Measurements from ENCODE around the gene TRIP12. TPM values are rescaled to one million over a fixed set of nuclear protein-coding genes. Genes with fewer than 3 reads are reported as not detected.
"Not testable (repeated sequence)": the region's sequence is repeated elsewhere in the genome, so short reads cannot be mapped to it uniquely, and the experiment has no call there.

TRIP12 gene
- polyA plus RNA-seq: 10 to 100 TPM; 16.8 to 93.9 (median 25.8) TPM
- long read RNA-seq, donor 1: 0 reads
- long read RNA-seq, donor 2: 0 reads
- long read RNA-seq, donor 3, partial matches to known transcripts: 5 of 8 reads
- long read RNA-seq, donor 3, other reads (novel, unspliced or antisense): 0 of 8 reads
- long read RNA-seq, donor 4: 0 reads
- long read RNA-seq, donor 5: 0 reads
- long read RNA-seq, donor 6, partial matches to known transcripts: 6 of 8 reads
- long read RNA-seq, donor 6, other reads (novel, unspliced or antisense): 0 of 8 reads
- long read RNA-seq, donor 7: 0 reads
- long read RNA-seq, donor 8: 0 reads
- long read RNA-seq, donor 9: 0 reads
- long read RNA-seq, donor 10, partial matches to known transcripts: 7 of 10 reads
- long read RNA-seq, donor 10, other reads (novel, unspliced or antisense): 0 of 10 reads

- 0 to 1% (median 1%) methylated on average over 40 to 49 of the region's 49 CpGs for WGBS, 3 donors
- Histone ChIP-seq H3K4me1 (ENCODE audit: control insufficient read depth in 3 of 3, insufficient read depth in 2 of 3, low read depth in 1 of 3, low read length in 2 of 3) (peaks cover 0 to 8% (median 4%) of the 10 kb centered on the region in 3 donors), H3K27ac (ENCODE audit: low read depth in 1 of 3, low read length in 2 of 3) (peak within 1 kb of the TSS; percentile 97 to 99 (median 97)), H3K36me3 (ENCODE audit: control insufficient read depth in 3 of 3, insufficient read depth in 2 of 3, low read depth in 1 of 3, low read length in 3 of 3) (peaks cover 0 to 6% (median 6%) of the 10 kb centered on the region in 3 donors), H3K4me3 (ENCODE audit: low read depth in 1 of 3, low read length in 3 of 3) (peak within 1 kb of the TSS; percentile 89 to 94 (median 94)), H3K27me3 (ENCODE audit: control insufficient read depth in 3 of 3, insufficient read depth in 3 of 3, low read length in 3 of 3) (no peaks in the 10 kb centered on the region), H3K9me3 (ENCODE audit: control insufficient read depth in 2 of 2, insufficient read depth in 1 of 2, low read depth in 1 of 2, low read length in 1 of 2) (no peaks in the 10 kb centered on the region)
- no peak for FAIRE-seq
- peak; percentile 93 to 99 for DNase-seq
Measured at GRCh38 chr2:229921892-229922448, at the start of gene TRIP12. Gene TRIP12 (minus strand): TSS chr2:229922009. CDS start chr2:229880079, 41,930 bp downstream.

DNA sequence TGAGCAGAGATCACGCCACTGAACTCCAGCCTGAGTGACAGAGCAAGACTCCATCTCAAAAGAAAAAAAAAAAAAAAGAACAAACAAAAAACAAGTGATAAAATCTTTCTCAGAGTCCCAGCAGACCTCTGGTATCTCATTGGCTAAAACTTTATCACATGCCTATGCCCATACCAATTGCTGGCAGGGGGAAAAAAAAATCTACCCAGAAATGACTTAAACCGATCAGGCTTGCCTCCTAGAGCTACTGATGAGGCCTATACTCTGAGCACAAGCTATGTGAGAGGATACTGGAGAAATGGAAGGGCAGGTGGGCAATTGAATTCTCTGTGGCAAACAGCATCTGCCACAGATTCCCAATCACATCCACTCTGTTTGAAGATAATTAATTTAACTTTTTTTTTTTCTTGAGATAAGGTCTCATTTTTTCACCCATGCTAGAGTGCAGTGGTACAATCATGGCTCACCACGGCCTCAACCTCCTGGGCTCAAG, 49.5 kb upstream of the TRIP12 start:
- FAIRE-seq (no peak), DNase-seq (no peak)
- H3K27me3 ChIP-seq (ENCODE audit: control insufficient read depth in 3 of 3, insufficient read depth in 3 of 3, low read length in 3 of 3): no peaks in the 10 kb centered on the region
- 81 to 99% (median 97%) methylated on average over 3 of the region's 3 CpGs for WGBS, 3 donors
- H3K9me3 ChIP-seq (ENCODE audit: control insufficient read depth in 2 of 2, insufficient read depth in 1 of 2, low read depth in 1 of 2, low read length in 1 of 2): no peaks in the 10 kb centered on the region
- no peaks in the 10 kb centered on the region for H3K36me3 ChIP-seq (ENCODE audit: control insufficient read depth in 3 of 3, insufficient read depth in 2 of 3, low read depth in 1 of 3, low read length in 3 of 3)
- no peak overlapping the region for H3K27ac ChIP-seq (ENCODE audit: low read depth in 1 of 3, low read length in 2 of 3)
- H3K4me1 ChIP-seq (ENCODE audit: control insufficient read depth in 3 of 3, insufficient read depth in 2 of 3, low read depth in 1 of 3, low read length in 2 of 3): no peaks in the 10 kb centered on the region
- no peak overlapping the region for H3K4me3 ChIP-seq (ENCODE audit: low read depth in 1 of 3, low read length in 3 of 3)

- no peak overlapping the region for H3K27ac ChIP-seq (ENCODE audit: low read depth in 1 of 3, low read length in 2 of 3)
- no peaks in the 10 kb centered on the region for H3K4me1 ChIP-seq (ENCODE audit: control insufficient read depth in 3 of 3, insufficient read depth in 2 of 3, low read depth in 1 of 3, low read length in 2 of 3)
- WGBS, 3 donors: 74 to 81% (median 77%) methylated on average over 3 of the region's 3 CpGs
- no peaks in the 10 kb centered on the region for H3K36me3 ChIP-seq (ENCODE audit: control insufficient read depth in 3 of 3, insufficient read depth in 2 of 3, low read depth in 1 of 3, low read length in 3 of 3)
- no peak overlapping the region for H3K4me3 ChIP-seq (ENCODE audit: low read depth in 1 of 3, low read length in 3 of 3)
- no peak for FAIRE-seq
- no peak for DNase-seq
- no peaks in the 10 kb centered on the region for H3K9me3 ChIP-seq (ENCODE audit: control insufficient read depth in 2 of 2, insufficient read depth in 1 of 2, low read depth in 1 of 2, low read length in 1 of 2)
- H3K27me3 ChIP-seq (ENCODE audit: control insufficient read depth in 3 of 3, insufficient read depth in 3 of 3, low read length in 3 of 3): no peaks in the 10 kb centered on the region
Measured at GRCh38 chr2:229970406-229970805, 48.6 kb upstream of the TRIP12 start.

DNA sequence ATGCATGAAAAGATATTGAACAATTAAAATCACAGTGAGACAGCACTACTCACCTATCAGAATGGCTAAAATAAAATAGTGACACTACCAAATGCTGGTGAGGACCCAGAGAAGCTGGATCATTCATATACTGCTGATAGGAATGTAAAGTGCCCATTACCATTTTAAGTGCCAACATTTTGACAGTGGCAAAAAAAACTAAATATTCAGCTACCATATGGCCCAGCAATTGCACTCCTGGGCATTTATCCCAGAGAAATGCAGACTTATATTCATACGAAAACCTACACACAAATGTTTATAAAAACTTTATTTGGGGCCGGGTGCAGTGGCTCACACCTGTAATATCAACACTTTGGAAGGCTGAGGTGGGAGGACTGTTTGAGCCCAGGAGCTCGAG, 48.1 kb upstream of the TRIP12 start:
- H3K4me1 ChIP-seq (ENCODE audit: control insufficient read depth in 3 of 3, insufficient read depth in 2 of 3, low read depth in 1 of 3, low read length in 2 of 3): no peaks in the 10 kb centered on the region
- no peak for FAIRE-seq
- H3K27me3 ChIP-seq (ENCODE audit: control insufficient read depth in 3 of 3, insufficient read depth in 3 of 3, low read length in 3 of 3): no peaks in the 10 kb centered on the region
- 84 to 91% (median 86%) methylated on average over 3 of the region's 3 CpGs for WGBS, 3 donors
- DNase-seq: no peak
- H3K9me3 ChIP-seq (ENCODE audit: control insufficient read depth in 2 of 2, insufficient read depth in 1 of 2, low read depth in 1 of 2, low read length in 1 of 2): no peaks in the 10 kb centered on the region
- no peak overlapping the region for H3K4me3 ChIP-seq (ENCODE audit: low read depth in 1 of 3, low read length in 3 of 3)
- H3K36me3 ChIP-seq (ENCODE audit: control insufficient read depth in 3 of 3, insufficient read depth in 2 of 3, low read depth in 1 of 3, low read length in 3 of 3): no peaks in the 10 kb centered on the region
- no peak overlapping the region for H3K27ac ChIP-seq (ENCODE audit: low read depth in 1 of 3, low read length in 2 of 3)

DNA sequence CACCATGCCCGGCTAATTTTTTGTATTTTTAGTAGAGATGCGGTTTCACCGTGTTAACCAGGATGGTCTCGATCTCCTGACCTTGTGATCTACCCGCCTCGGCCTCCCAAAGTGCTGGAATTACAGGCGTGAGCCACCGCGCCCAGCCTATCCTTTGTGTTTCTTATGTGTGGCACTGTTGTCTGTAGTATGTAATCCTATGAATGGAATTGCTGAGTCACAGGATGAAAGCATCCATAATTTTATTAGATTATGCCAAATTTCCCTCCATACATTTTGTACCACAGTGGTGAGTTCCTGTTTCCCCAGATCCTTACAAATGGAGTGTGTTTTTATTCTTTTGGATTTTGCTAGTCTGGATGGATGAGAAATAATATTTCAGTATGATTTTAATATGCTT, 41.8 kb upstream of the TRIP12 start:
- H3K36me3 ChIP-seq (ENCODE audit: control insufficient read depth in 3 of 3, insufficient read depth in 2 of 3, low read depth in 1 of 3, low read length in 3 of 3); H3K27me3 ChIP-seq (ENCODE audit: control insufficient read depth in 3 of 3, insufficient read depth in 3 of 3, low read length in 3 of 3); FAIRE-seq; H3K4me3 ChIP-seq (ENCODE audit: low read depth in 1 of 3, low read length in 3 of 3); H3K4me1 ChIP-seq (ENCODE audit: control insufficient read depth in 3 of 3, insufficient read depth in 2 of 3, low read depth in 1 of 3, low read length in 2 of 3); H3K9me3 ChIP-seq (ENCODE audit: control insufficient read depth in 2 of 2, insufficient read depth in 1 of 2, low read depth in 1 of 2, low read length in 1 of 2); H3K27ac ChIP-seq (ENCODE audit: low read depth in 1 of 3, low read length in 2 of 3); DNase-seq: not testable (repeated sequence)
- WGBS, 3 donors: 93 to 98% (median 95%) methylated on average over 7 to 9 of the region's 9 CpGs

DNA sequence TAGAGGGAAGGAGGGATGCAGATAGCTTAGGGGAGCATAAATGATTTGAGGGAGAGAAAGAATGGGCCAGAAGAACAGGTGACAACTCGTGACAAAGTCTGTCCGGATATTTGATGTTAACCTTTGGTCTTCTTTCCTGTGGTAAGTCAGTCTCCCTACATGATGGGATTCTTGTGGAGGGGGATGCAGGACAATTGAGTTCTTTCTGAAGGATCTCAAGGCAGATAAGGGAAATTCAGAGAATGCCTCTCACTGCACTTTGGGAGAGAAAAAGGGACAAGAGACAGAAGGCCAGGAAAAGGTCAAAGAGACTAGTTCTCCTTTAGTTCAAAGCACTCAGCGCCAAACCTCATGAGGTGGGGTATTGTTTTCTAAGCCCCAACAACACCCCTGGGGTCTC, 34.7 kb upstream of the TRIP12 start:
- Histone ChIP-seq H3K27ac (ENCODE audit: low read depth in 1 of 3, low read length in 2 of 3) (no peak overlapping the region), H3K4me1 (ENCODE audit: control insufficient read depth in 3 of 3, insufficient read depth in 2 of 3, low read depth in 1 of 3, low read length in 2 of 3) (no peaks in the 10 kb centered on the region), H3K27me3 (ENCODE audit: control insufficient read depth in 3 of 3, insufficient read depth in 3 of 3, low read length in 3 of 3) (no peaks in the 10 kb centered on the region), H3K4me3 (ENCODE audit: low read depth in 1 of 3, low read length in 3 of 3) (no peak overlapping the region), H3K9me3 (ENCODE audit: control insufficient read depth in 2 of 2, insufficient read depth in 1 of 2, low read depth in 1 of 2, low read length in 1 of 2) (no peaks in the 10 kb centered on the region), H3K36me3 (ENCODE audit: control insufficient read depth in 3 of 3, insufficient read depth in 2 of 3, low read depth in 1 of 3, low read length in 3 of 3) (no peaks in the 10 kb centered on the region)
- FAIRE-seq (no peak), DNase-seq (no peak)
- 63 to 81% (median 77%) methylated on average over 3 of the region's 3 CpGs for WGBS, 3 donors

GRCh38 chr2:229955663-229956062, 33.9 kb upstream of the TRIP12 start:
- Histone ChIP-seq H3K27ac (ENCODE audit: low read depth in 1 of 3, low read length in 2 of 3) (no peak overlapping the region), H3K4me3 (ENCODE audit: low read depth in 1 of 3, low read length in 3 of 3) (no peak overlapping the region), H3K36me3 (ENCODE audit: control insufficient read depth in 3 of 3, insufficient read depth in 2 of 3, low read depth in 1 of 3, low read length in 3 of 3) (no peaks in the 10 kb centered on the region), H3K9me3 (ENCODE audit: control insufficient read depth in 2 of 2, insufficient read depth in 1 of 2, low read depth in 1 of 2, low read length in 1 of 2) (no peaks in the 10 kb centered on the region), H3K27me3 (ENCODE audit: control insufficient read depth in 3 of 3, insufficient read depth in 3 of 3, low read length in 3 of 3) (no peaks in the 10 kb centered on the region), H3K4me1 (ENCODE audit: control insufficient read depth in 3 of 3, insufficient read depth in 2 of 3, low read depth in 1 of 3, low read length in 2 of 3) (no peaks in the 10 kb centered on the region)
- FAIRE-seq: no peak
- no peak for DNase-seq
- 79 to 90% (median 89%) methylated on average over 1 of the region's 1 CpG for WGBS, 3 donors

GRCh38 chr2:229952256-229952835, 30.5 kb upstream of the TRIP12 start:
- Histone ChIP-seq H3K36me3 (ENCODE audit: control insufficient read depth in 3 of 3, insufficient read depth in 2 of 3, low read depth in 1 of 3, low read length in 3 of 3) (no peaks in the 10 kb centered on the region), H3K27ac (ENCODE audit: low read depth in 1 of 3, low read length in 2 of 3) (no peak overlapping the region), H3K9me3 (ENCODE audit: control insufficient read depth in 2 of 2, insufficient read depth in 1 of 2, low read depth in 1 of 2, low read length in 1 of 2) (no peaks in the 10 kb centered on the region), H3K4me1 (ENCODE audit: control insufficient read depth in 3 of 3, insufficient read depth in 2 of 3, low read depth in 1 of 3, low read length in 2 of 3) (no peaks in the 10 kb centered on the region), H3K4me3 (ENCODE audit: low read depth in 1 of 3, low read length in 3 of 3) (no peak overlapping the region), H3K27me3 (ENCODE audit: control insufficient read depth in 3 of 3, insufficient read depth in 3 of 3, low read length in 3 of 3) (no peaks in the 10 kb centered on the region)
- 91 to 98% (median 96%) methylated on average over 6 of the region's 6 CpGs for WGBS, 3 donors
- DNase-seq: no peak
- FAIRE-seq: no peak

Measured in small intestine (tissue), 16 donors.